PC-3 (cell line): ENCODE results near the gene DDX54. TPM values are rescaled to one million over a fixed set of nuclear protein-coding genes. Genes with fewer than 3 reads are reported as not detected.
A peak's percentile ranks its signal among the peaks of the same experiment; 100 is the strongest.

Source experiments
- ATAC-seq: fragments of 200-7000 bp; cut with Tn5 transposase; 2 replicates; pipeline ENCODE4 v1.9.1; 2020; ENCODE audit warnings: mild to moderate bottlenecking, moderate library complexity
- BruUV-seq: library from RNA; stranded (reverse); fragments of 400-500 nt; replicated peaks from 2 replicates; lab custom pipeline; 2021; lab: Mats Ljungman, UMichigan
- CTCF ChIA-PET: fragments of 300-600 bp; sonication (Branson Sonifier 250); formaldehyde crosslinking; loops from one replicate; lab custom pipeline; 2022; ENCODE audit warnings: antibody characterized with exemption; lab: Charles Lee
- POLR2A ChIA-PET: fragments of 300-600 bp; sonication (Branson Sonifier 250); formaldehyde crosslinking; loops from one replicate; lab custom pipeline; 2022; ENCODE audit warnings: antibody characterized with exemption; ENCODE audit not compliant: unreplicated experiment; lab: Charles Lee
- DNase-seq: peaks from one replicate; pipeline ENCODE4 v3.0.0-alpha.2; 2015
- H2AFZ ChIP-seq: fragments of 300-600 bp; sonication (generic); 2 replicates; pipeline ENCODE4 v1.6.0; 2016; ENCODE audit warnings: antibody characterized with exemption, low read length
- H3F3A ChIP-seq: fragments of 300-600 bp; sonication (generic); one replicate; pipeline ENCODE4 v1.6.0; 2017; ENCODE audit warnings: antibody characterized with exemption, low read length, control low read depth, mild to moderate bottlenecking; ENCODE audit not compliant: unreplicated experiment
- H3K27ac ChIP-seq: fragments of 300-600 bp; sonication (generic); 2 replicates; pipeline ENCODE4 v1.5.1; 2016; ENCODE audit warnings: mild to moderate bottlenecking, low read length
- H3K27me3 ChIP-seq: fragments of 300-600 bp; sonication (generic); 2 replicates; pipeline ENCODE4 v1.6.1; 2016; ENCODE audit warnings: low read length, mixed read lengths
- H3K36me3 ChIP-seq: fragments of 300-600 bp; sonication (generic); 2 replicates; pipeline ENCODE4 v1.6.1; 2016; ENCODE audit warnings: low read depth, mixed run types, low read length, mixed read lengths
- H3K4me1 ChIP-seq: fragments of 300-600 bp; sonication (generic); 2 replicates; pipeline ENCODE4 v1.5.1; 2016; ENCODE audit warnings: low read length; ENCODE audit not compliant: insufficient read depth
- H3K4me2 ChIP-seq: fragments of 300-600 bp; sonication (generic); 2 replicates; pipeline ENCODE4 v1.6.0; 2016; ENCODE audit warnings: low read length
- H3K4me3 ChIP-seq: fragments of 300-600 bp; sonication (generic); 2 replicates; pipeline ENCODE4 v1.5.1; 2016; ENCODE audit warnings: mild to moderate bottlenecking, low read length, mixed read lengths
- H3K79me2 ChIP-seq: fragments of 300-600 bp; sonication (generic); 2 replicates; pipeline ENCODE4 v1.6.1; 2017; ENCODE audit warnings: low read length, mixed read lengths
- H3K9ac ChIP-seq: fragments of 300-600 bp; sonication (generic); 2 replicates; pipeline ENCODE4 v1.6.0; 2016; ENCODE audit warnings: mild to moderate bottlenecking, low read length
- H3K9me2 ChIP-seq: fragments of 300-600 bp; sonication (generic); replicated peaks from 2 replicates; pipeline ENCODE4 v1.6.1; 2016; ENCODE audit warnings: mixed run types, low read length, mixed read lengths
- H3K9me3 ChIP-seq: fragments of 300-600 bp; sonication (generic); 2 replicates; pipeline ENCODE4 v1.6.1; 2016; ENCODE audit warnings: low read length, mixed read lengths
- H4K20me1 ChIP-seq: fragments of 300-600 bp; sonication (generic); 2 replicates; pipeline ENCODE4 v1.6.1; 2016; ENCODE audit warnings: low read length, mixed read lengths
- EZH2 ChIP-seq: fragments of 300-600 bp; sonication (generic); IDR thresholded peaks from one replicate; pipeline ENCODE4 v1.6.1; 2017; ENCODE audit warnings: antibody characterized with exemption, mild to moderate bottlenecking, low read length; ENCODE audit not compliant: unreplicated experiment
- EZH2phosphoT487 ChIP-seq: fragments of 300-600 bp; sonication (generic); IDR thresholded peaks from 2 replicates; pipeline ENCODE4 v1.6.1; 2018; ENCODE audit warnings: mild to moderate bottlenecking, antibody characterized with exemption, low read length, borderline replicate concordance
- intact Hi-C: fragments of 100-400 bp; cut with micrococcal nuclease; formaldehyde crosslinking; loops from 2 replicates; pipeline ENCODE4 v1.9.0; 2023
- total RNA-seq: library from RNA; depleted of rRNA; stranded (reverse); fragments of >200 nt; gene quantifications from 2 replicates; pipeline ENCODE4 v1.2.3, GENCODE V29; 2014
- TF ChIP-seq, protein P1 (sequence below): fragments of 300-600 bp; sonication (generic); conservative IDR thresholded peaks from 2 replicates; pipeline ENCODE4 v1.5.1; 2017; ENCODE audit warnings: antibody characterized with exemption, low read depth, mild to moderate bottlenecking, low read length

The DDX54 gene
- total RNA-seq, 1 experiment from 2014 or later = 158 TPM

DNA sequence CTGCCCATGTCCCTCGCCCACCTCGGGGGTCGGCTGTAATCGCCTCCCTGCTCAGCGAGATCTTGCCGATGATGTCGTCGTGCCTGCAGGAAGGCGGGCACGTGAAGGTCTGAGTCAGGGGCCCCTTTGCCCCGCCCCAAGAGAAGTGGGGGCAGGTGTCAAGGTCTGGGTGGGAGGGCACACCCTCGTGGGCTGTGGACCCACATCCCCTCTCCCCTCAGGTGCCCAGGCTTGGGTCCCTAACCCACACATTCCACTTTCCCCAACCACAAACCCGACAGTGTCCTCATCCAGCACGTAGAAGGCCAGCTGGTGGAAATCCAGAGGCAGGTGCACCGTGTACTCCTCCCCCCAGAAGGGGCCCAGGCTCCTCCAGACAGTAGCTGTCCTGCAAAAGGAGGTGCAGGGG is 57.5 kb downstream of the DDX54 start:
- no peak for DNase-seq
- intact Hi-C loops = no loop called here
- Histone ChIP-seq H3K79me2 (no peaks in the 10 kb centered on the region), H3K27me3 (peaks cover 6% of the 10 kb centered on the region; the same call in 1 of the 2 replicates), H3K4me1 (no peaks in the 10 kb centered on the region), H4K20me1 (no peaks in the 10 kb centered on the region), H3F3A (no peaks in the 10 kb centered on the region), H2AFZ (no peak overlapping the region), H3K9ac (no peak overlapping the region), H3K27ac (no peak overlapping the region), H3K4me3 (no peak overlapping the region), H3K4me2 (no peak overlapping the region), H3K36me3 (no peaks in the 10 kb centered on the region), H3K9me2 (no peaks in the 10 kb centered on the region), H3K9me3 (0 out of 2 replicates have a peak, but pooled peaks cover 5% of the 10 kb centered on the region)
- ATAC-seq = no peak
- ChIA-PET CTCF (no interaction called here), POLR2A (no interaction called here)
- TF ChIP-seq EZH2phosphoT487 (no peak), EZH2 (no peak)
- TF ChIP-seq, protein P1, sequence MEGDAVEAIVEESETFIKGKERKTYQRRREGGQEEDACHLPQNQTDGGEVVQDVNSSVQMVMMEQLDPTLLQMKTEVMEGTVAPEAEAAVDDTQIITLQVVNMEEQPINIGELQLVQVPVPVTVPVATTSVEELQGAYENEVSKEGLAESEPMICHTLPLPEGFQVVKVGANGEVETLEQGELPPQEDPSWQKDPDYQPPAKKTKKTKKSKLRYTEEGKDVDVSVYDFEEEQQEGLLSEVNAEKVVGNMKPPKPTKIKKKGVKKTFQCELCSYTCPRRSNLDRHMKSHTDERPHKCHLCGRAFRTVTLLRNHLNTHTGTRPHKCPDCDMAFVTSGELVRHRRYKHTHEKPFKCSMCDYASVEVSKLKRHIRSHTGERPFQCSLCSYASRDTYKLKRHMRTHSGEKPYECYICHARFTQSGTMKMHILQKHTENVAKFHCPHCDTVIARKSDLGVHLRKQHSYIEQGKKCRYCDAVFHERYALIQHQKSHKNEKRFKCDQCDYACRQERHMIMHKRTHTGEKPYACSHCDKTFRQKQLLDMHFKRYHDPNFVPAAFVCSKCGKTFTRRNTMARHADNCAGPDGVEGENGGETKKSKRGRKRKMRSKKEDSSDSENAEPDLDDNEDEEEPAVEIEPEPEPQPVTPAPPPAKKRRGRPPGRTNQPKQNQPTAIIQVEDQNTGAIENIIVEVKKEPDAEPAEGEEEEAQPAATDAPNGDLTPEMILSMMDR = no peak
- no TSS peak for BruUV-seq

DNA sequence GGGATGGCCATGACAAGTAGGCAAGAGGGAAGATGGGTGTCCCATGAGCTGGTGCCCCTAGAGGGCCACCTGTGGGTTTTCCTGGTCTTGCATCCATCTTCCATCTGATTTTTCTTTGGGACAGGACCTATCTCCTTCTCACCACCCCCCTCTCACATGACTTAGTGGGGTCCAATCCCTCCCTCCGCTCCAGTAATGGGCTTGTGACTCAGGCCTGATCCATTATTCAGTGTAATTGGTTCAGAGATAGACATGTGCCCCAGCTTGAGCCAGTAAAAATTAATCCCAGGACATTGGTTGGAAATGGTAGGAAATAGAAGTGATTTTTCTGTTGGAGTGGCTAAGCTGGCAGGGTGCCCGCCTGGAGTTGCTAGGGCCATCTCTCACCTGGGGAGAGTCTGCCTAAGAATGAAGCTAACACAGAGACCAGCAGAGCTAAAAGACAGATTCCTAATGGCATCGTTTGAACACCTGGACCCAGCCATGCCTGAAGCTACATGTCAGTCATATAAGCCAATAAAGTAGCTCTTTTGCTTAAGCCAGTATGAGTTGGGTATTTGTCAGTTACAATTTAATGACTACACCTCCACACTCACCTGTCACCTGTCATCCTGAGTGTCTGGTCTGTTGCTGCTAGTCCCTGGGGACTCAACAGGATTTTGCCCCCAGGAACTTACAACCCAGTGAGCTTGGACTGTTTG is 64.5 kb downstream of the DDX54 start:
- H3K36me3 ChIP-seq = no peaks in the 10 kb centered on the region
- H2AFZ ChIP-seq = no peak overlapping the region
- TF ChIP-seq, protein P1 = no peak
- TF ChIP-seq EZH2phosphoT487 (no peak), EZH2 (no peak)
- ChIA-PET POLR2A (interaction anchor here (0.6 to 0.7 kb wide), 2 partner anchors 22 to 126 kb away, joined by 3 to 4 read pairs; no protein-coding TSS in a partner anchor), CTCF (no interaction called here)
- no peaks in the 10 kb centered on the region for H3K9me2 ChIP-seq
- H3K27me3 ChIP-seq = peaks cover 9% of the 10 kb centered on the region; the same call in 1 of the 2 replicates
- H3K4me3 ChIP-seq = no peak overlapping the region
- H3K79me2 ChIP-seq = no peaks in the 10 kb centered on the region
- no TSS peak for BruUV-seq
- H3K4me1 ChIP-seq = no peaks in the 10 kb centered on the region
- H3K4me2 ChIP-seq = no peak overlapping the region
- H4K20me1 ChIP-seq = no peaks in the 10 kb centered on the region
- DNase-seq (no peak), ATAC-seq (0 out of 2 replicates have a peak, but pooled peaks have one; percentile 13)
- H3K9ac ChIP-seq = no peak overlapping the region
- no peak overlapping the region for H3K27ac ChIP-seq
- no peaks in the 10 kb centered on the region for H3F3A ChIP-seq
- H3K9me3 ChIP-seq = 0 out of 2 replicates have a peak, but pooled peaks cover 5% of the 10 kb centered on the region
- intact Hi-C loops = no loop called here
